IMR-90 (cell line): ENCODE measurements around the gene DNAJC27. TPM values are rescaled to one million over a fixed set of nuclear protein-coding genes. Genes with fewer than 3 reads are reported as not detected.

Experiments
- ATAC-seq: fragments of 200-7000 bp; cut with Tn5 transposase; 2 replicates; pipeline ENCODE4 v1.9.1; 2020; ENCODE audit warnings: low read depth, mild to moderate bottlenecking, moderate library complexity
- BruUV-seq: library from RNA; stranded (reverse); fragments of 400-500 nt; replicated peaks from 2 replicates; lab custom pipeline; 2021; lab: Mats Ljungman, UMichigan
- CTCF ChIA-PET: fragments of 300-600 bp; formaldehyde crosslinking; extraction: SDS; loops from one replicate; lab custom pipeline; 2021; ENCODE audit warnings: antibody characterized with exemption; lab: Yijun Ruan, JAX
- POLR2A ChIA-PET: fragments of 300-600 bp; sonication (Branson Sonifier 250); formaldehyde crosslinking; loops from one replicate; lab custom pipeline; 2022; ENCODE audit warnings: antibody characterized with exemption; ENCODE audit not compliant: unreplicated experiment; lab: Charles Lee
- DNase-seq: peaks from one replicate; pipeline ENCODE4 v3.0.0; 2013
- H2AFZ ChIP-seq: replicated peaks from 2 replicates; pipeline ENCODE3; 2013; ENCODE audit warnings: low read length, mild to moderate bottlenecking; ENCODE audit not compliant: poor library complexity
- H2AK5ac ChIP-seq: 2 replicates; pipeline ENCODE4 v1.6.1; 2013; ENCODE audit warnings: low read depth, low read length, inconsistent platforms
- H2AK9ac ChIP-seq: replicated peaks from 2 replicates; pipeline ENCODE3; 2013; ENCODE audit warnings: mild to moderate bottlenecking, low read depth, low read length, moderate library complexity; ENCODE audit not compliant: poor library complexity
- H2BK120ac ChIP-seq: 2 replicates; pipeline ENCODE4 v1.6.1; 2013; ENCODE audit warnings: low read depth, low read length, inconsistent platforms
- H2BK15ac ChIP-seq: 3 replicates; pipeline ENCODE4 v1.6.1; 2013; ENCODE audit warnings: low read depth, low read length, inconsistent platforms
- H2BK20ac ChIP-seq: 2 replicates; pipeline ENCODE4 v1.6.1; 2013; ENCODE audit warnings: low read depth, mild to moderate bottlenecking, inconsistent platforms, low read length, moderate library complexity
- H2BK5ac ChIP-seq: 2 replicates; pipeline ENCODE4 v1.6.1; 2013; ENCODE audit warnings: mild to moderate bottlenecking, low read depth, low read length, inconsistent platforms; ENCODE audit not compliant: poor library complexity, severe bottlenecking
- H3K14ac ChIP-seq: replicated peaks from 2 replicates; pipeline ENCODE4 v1.6.1; 2013; ENCODE audit warnings: low read depth, low read length, inconsistent platforms
- H3K18ac ChIP-seq: 2 replicates; pipeline ENCODE4 v1.6.1; 2013; ENCODE audit warnings: low read depth, low read length, control low read depth
- H3K23ac ChIP-seq: 2 replicates; pipeline ENCODE4 v1.6.1; 2013; ENCODE audit warnings: low read depth, low read length, inconsistent platforms
- H3K27ac ChIP-seq: 2 replicates; pipeline ENCODE4 v1.5.1; 2013; ENCODE audit warnings: mild to moderate bottlenecking, control low read depth, low read length; ENCODE audit not compliant: insufficient read depth
- H3K27me3 ChIP-seq: 2 replicates; pipeline ENCODE4 v1.6.1; 2013; ENCODE audit warnings: low read length; ENCODE audit not compliant: control insufficient read depth, insufficient read depth
- H3K36me3 ChIP-seq: 2 replicates; pipeline ENCODE4 v1.6.1; 2013; ENCODE audit warnings: low read length, mixed read lengths; ENCODE audit not compliant: control insufficient read depth, insufficient read depth
- H3K4ac ChIP-seq: 2 replicates; pipeline ENCODE4 v1.6.1; 2013; ENCODE audit warnings: low read depth, low read length, inconsistent platforms
- H3K4me1 ChIP-seq: 2 replicates; pipeline ENCODE4 v1.6.1; 2013; ENCODE audit warnings: low read length, mixed read lengths; ENCODE audit not compliant: control insufficient read depth, insufficient read depth
- H3K4me2 ChIP-seq: 2 replicates; pipeline ENCODE4 v1.6.1; 2013; ENCODE audit warnings: low read depth, mild to moderate bottlenecking, control low read depth, low read length, moderate library complexity
- H3K4me3 ChIP-seq: 2 replicates; pipeline ENCODE4 v1.5.1; 2013; ENCODE audit warnings: low read depth, mild to moderate bottlenecking, control low read depth, low read length, moderate library complexity; ENCODE audit not compliant: insufficient read depth
- H3K56ac ChIP-seq: 2 replicates; pipeline ENCODE4 v1.6.1; 2013; ENCODE audit warnings: low read length, inconsistent platforms; ENCODE audit not compliant: insufficient read depth; ENCODE audit errors: extremely low read depth
- H3K79me1 ChIP-seq, 2 experiments: 2 replicates each; pipeline ENCODE4 v1.6.1; 2013; ENCODE audit warnings: low read length in 2 of 2, inconsistent platforms in 1 of 2, low read depth in 1 of 2
- H3K9ac ChIP-seq: 2 replicates; pipeline ENCODE4 v1.6.1; 2013; ENCODE audit warnings: low read depth, low read length, control low read depth
- H3K9me1 ChIP-seq: 2 replicates; pipeline ENCODE4 v1.6.1; 2013; ENCODE audit warnings: low read length, inconsistent platforms; ENCODE audit not compliant: insufficient read depth
- H3K9me3 ChIP-seq: 2 replicates; pipeline ENCODE4 v1.6.1; 2013; ENCODE audit warnings: low read length; ENCODE audit not compliant: control insufficient read depth, insufficient read depth
- H4K20me1 ChIP-seq: 2 replicates; pipeline ENCODE4 v1.6.1; 2013; ENCODE audit warnings: low read length, inconsistent platforms; ENCODE audit not compliant: insufficient read depth
- H4K5ac ChIP-seq: 2 replicates; pipeline ENCODE4 v1.6.1; 2013; ENCODE audit warnings: mild to moderate bottlenecking, low read depth, low read length, control low read depth
- H4K8ac ChIP-seq, 2 experiments: 2 replicates each; pipeline ENCODE4 v1.6.1; 2013; ENCODE audit warnings: low read depth in 2 of 2, low read length in 2 of 2, control low read depth in 1 of 2, inconsistent platforms in 1 of 2
- H4K91ac ChIP-seq: 2 replicates; pipeline ENCODE4 v1.6.1; 2013; ENCODE audit warnings: low read depth, low read length, inconsistent platforms; ENCODE audit not compliant: insufficient read depth
- RCOR1 ChIP-seq: IDR thresholded peaks from 2 replicates; pipeline ENCODE4 v1.6.1; 2012; ENCODE audit warnings: mild to moderate bottlenecking, low read length, improper control_type of control experiment; ENCODE audit not compliant: insufficient replicate concordance
- RFX5 ChIP-seq: IDR thresholded peaks from 2 replicates; pipeline ENCODE4 v1.8.0; 2012; ENCODE audit warnings: low read depth, mild to moderate bottlenecking, low read length, moderate library complexity
- WGBS, 2 experiments: methylation state at CpG; one replicate each; pipeline versions ENCODE4 v1.1.5 to v1.1.7; 2013; ENCODE audit warnings: missing lambda C conversion rate in 2 of 2; ENCODE audit not compliant: insufficient read length in 1 of 2; ENCODE audit errors: extremely low coverage in 2 of 2; 5-methylcytosine and 5-hydroxymethylcytosine counted together
- dilution Hi-C: fragments of 300-500 bp; cut with HindIII; formaldehyde crosslinking; loops from one replicate; pipeline ENCODE4 v1.14.3; 2018; ENCODE audit warnings: low sequenced_read_pairs; ENCODE audit not compliant: unreplicated experiment
- in situ Hi-C: fragments of 300-500 bp; cut with MboI; formaldehyde crosslinking; loops from 3 replicates; pipeline ENCODE4 v1.14.3; 2019; ENCODE audit warnings: low sequenced_read_pairs, inconsistent platforms, mixed read lengths
- intact Hi-C: fragments of 100-400 bp; cut with micrococcal nuclease; formaldehyde crosslinking; loops from 2 replicates; pipeline ENCODE4 v1.10.0; 2022
- polyA plus RNA-seq, 3 experiments: library from polyadenylated mRNA; depleted of rRNA; stranded (reverse); fragments of >200 nt; gene quantifications; 2 replicates each; pipeline ENCODE4 v1.2.3, GENCODE V29; 2012; ENCODE audit warnings: low replicate concordance in 1 of 3
- total RNA-seq: library from RNA; depleted of rRNA; stranded (reverse); fragments of >200 nt; gene quantifications from 2 replicates; pipeline ENCODE4 v1.2.3, GENCODE V29; 2012

The DNAJC27 gene
- total and polyA plus RNA-seq, 2 of the 4 experiments (the other 2 are of a cell fraction), result 1.6 to 2.0 TPM

DNA sequence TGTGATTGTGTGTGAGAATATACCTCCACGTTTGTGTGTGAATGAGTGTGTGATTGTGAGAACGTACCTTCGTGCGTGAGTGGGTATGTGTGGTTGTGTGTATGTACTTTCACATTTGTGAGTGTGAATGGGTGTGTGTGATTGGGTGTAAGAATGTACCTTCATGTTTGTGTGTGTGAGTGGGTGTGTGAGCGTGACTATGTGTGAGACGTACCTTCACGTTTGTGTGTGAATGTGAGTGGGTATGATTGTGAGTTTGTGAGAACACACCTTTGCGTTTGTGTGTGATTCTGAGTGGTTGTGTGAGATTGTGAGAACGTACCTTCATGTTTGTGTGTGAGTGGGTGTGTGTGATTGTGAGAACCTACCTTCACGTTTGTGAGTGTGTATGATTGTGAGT, 45.9 kb downstream of the DNAJC27 start:
- Histone ChIP-seq H2BK120ac (no peak overlapping the region), H3K4ac (no peak overlapping the region; the same call in 1 of the 2 replicates), H3K9me3 (no peaks in the 10 kb centered on the region), H3K79me1 (no peaks in the 10 kb centered on the region), H4K20me1 (no peaks in the 10 kb centered on the region), H4K8ac (no peak overlapping the region), H3K4me1 (peaks cover 3% of the 10 kb centered on the region), H2BK5ac (no peak overlapping the region), H3K18ac (no peak overlapping the region), H3K4me2 (no peak overlapping the region), H2BK20ac (0 out of 2 replicates have a peak overlapping the region, but pooled peaks have one; percentile 10), H3K4me3 (no peak overlapping the region), H3K9me1 (peaks cover 13% of the 10 kb centered on the region), H3K56ac (no peak overlapping the region), H2AFZ (peak overlapping the region; percentile 29), H3K23ac (no peak overlapping the region), H3K27ac (no peak overlapping the region), H3K27me3 (no peaks in the 10 kb centered on the region), H2AK9ac (peak overlapping the region; percentile 63), H3K9ac (no peak overlapping the region), H2AK5ac (peak overlapping the region; percentile 36; the same call in 1 of the 2 replicates), H3K36me3 (no peaks in the 10 kb centered on the region), H4K91ac (no peak overlapping the region), H4K5ac (no peak overlapping the region), H2BK15ac (no peak overlapping the region), H3K14ac (no peak overlapping the region; the same call in 1 of the 2 replicates)
- dilution Hi-C loops (no loop called here), in situ Hi-C loops (no loop called here), intact Hi-C loops (no loop called here)
- no TSS peak for BruUV-seq
- DNase-seq, result no peak
- ChIA-PET POLR2A (no interaction called here), CTCF (no interaction called here)
- ATAC-seq, result no peak
- 100% methylated on average over 6 of the region's 10 CpGs; no CpG with 5 or more reads in 1 of the 2 experiments for WGBS, 2 experiments
- TF ChIP-seq RCOR1 (no peak), RFX5 (no peak)
